Neuron (in vitro differentiated cells): ENCODE measurements around the gene ME2.
"Not testable (repeated sequence)": the region's sequence is repeated elsewhere in the genome, so short reads cannot be mapped to it uniquely, and the experiment has no call there.

Experiments used
- H2AFZ ChIP-seq: one replicate; pipeline ENCODE4 v1.6.1; 2013; ENCODE audit warnings: low read depth, mild to moderate bottlenecking, inconsistent platforms, low read length, moderate library complexity
- H3K27me3 ChIP-seq: one replicate; pipeline ENCODE4 v1.6.1; 2013; ENCODE audit warnings: low read length; ENCODE audit not compliant: insufficient read depth
- H3K36me3 ChIP-seq: one replicate; pipeline ENCODE4 v1.6.1; 2013; ENCODE audit warnings: low read length; ENCODE audit not compliant: insufficient read depth
- H3K4me1 ChIP-seq: one replicate; pipeline ENCODE4 v1.6.1; 2013; ENCODE audit warnings: low read length; ENCODE audit not compliant: insufficient read depth
- H3K4me3 ChIP-seq: 2 replicates; pipeline ENCODE4 v1.5.1; 2013; ENCODE audit warnings: mild to moderate bottlenecking, low read length, moderate library complexity
- H3K9me3 ChIP-seq: one replicate; pipeline ENCODE4 v1.6.1; 2013; ENCODE audit warnings: low read length

Gene ME2

GRCh38 chr18:50848991-50849390, 29.9 kb upstream of the ME2 start:
- no peaks in the 10 kb centered on the region for H3K27me3 ChIP-seq
- H3K4me3 ChIP-seq: no peak overlapping the region
- H2AFZ ChIP-seq: no peak overlapping the region
- no peaks in the 10 kb centered on the region for H3K36me3 ChIP-seq
- H3K9me3 ChIP-seq: no peaks in the 10 kb centered on the region
- H3K4me1 ChIP-seq: peaks cover 3% of the 10 kb centered on the region

DNA sequence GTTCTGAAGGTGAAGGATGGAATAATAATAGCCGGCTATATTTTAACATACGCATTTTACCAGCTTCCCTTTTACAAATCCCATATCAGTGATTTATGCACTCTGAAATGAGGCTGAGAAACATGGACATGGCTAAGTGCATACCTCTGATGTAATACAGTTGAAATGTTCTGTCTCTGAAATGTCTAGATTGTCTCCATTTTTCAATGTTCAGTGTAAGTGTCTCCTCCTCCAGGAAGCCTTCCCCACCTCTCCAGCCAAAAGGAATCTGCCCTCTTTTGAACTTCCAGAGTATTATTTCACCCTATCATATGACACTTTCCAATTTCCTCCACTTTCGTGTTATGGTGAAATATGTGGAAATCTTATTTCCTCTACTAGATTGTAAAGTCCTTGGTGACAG, 29.5 kb upstream of the ME2 start:
- no peak overlapping the region for H3K4me3 ChIP-seq

DNA sequence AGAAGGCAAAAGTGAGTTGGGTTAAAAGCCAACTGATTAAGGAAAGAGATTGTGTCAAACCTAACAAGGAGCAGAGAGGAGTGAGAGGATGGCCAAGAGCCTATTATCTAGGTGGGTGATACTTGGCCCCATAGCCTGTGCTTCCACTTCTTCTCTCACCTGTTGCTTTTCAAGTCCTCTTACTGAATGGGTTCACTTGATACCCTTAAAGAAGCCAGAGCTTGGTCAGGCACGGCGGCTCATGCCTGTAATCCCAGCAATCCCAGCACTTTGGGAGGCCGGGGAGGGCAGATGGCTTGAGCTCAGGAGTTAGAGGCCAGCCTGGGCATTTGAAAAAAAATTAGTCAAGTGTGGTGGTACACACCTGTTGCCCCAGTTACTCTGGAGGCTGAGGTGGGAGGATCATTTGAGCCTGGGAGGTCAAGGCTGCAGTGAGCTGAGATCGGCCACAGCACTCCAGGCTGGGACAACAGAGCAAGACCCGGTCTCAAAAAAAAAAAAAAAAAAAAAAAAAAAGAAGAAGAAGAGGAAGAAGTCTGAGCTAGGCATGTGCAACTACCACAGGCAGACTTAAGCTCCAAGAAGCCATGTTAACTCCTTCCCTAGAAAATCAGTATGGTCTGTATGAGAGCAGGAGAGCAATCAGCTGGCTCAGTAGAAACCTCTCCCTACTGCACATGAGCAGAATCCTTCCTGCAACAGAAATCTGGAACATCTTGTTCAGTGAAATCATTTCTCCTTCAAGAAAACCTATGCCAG, 28.4 kb upstream of the ME2 start:
- H3K36me3 ChIP-seq: no peaks in the 10 kb centered on the region
- H2AFZ ChIP-seq: no peak overlapping the region
- H3K4me3 ChIP-seq: no peak overlapping the region
- H3K27me3 ChIP-seq: no peaks in the 10 kb centered on the region
- H3K9me3 ChIP-seq: no peaks in the 10 kb centered on the region
- peaks cover 12% of the 10 kb centered on the region for H3K4me1 ChIP-seq

More for the DNA sequence above, 29.5 kb upstream of the ME2 start:
- Histone ChIP-seq H3K27me3 (no peaks in the 10 kb centered on the region), H3K4me1 (peaks cover 8% of the 10 kb centered on the region), H2AFZ (no peak overlapping the region), H3K9me3 (no peaks in the 10 kb centered on the region), H3K36me3 (no peaks in the 10 kb centered on the region)

DNA sequence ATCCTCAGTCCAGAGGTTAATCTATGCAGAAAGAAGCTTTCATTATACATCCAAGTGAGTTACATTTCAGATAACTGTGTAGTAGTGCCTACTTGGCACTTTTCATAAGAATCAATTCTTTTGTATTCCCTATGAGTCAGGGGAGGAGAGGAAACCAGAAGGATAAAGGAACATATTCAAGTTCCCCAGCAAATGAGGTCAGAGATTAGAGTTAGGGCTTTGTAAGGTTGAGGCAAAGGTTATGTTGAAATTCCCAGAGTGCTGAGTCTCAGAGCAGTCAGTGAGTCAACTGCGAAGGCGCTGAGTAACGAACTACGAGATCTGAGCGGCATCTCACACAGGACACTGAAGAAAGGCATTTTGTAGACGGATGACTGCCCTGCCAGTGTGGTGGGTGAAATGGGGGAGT, 25.1 kb upstream of the ME2 start:
- Histone ChIP-seq H3K9me3 (no peaks in the 10 kb centered on the region), H3K4me1 (peaks cover 12% of the 10 kb centered on the region), H3K36me3 (no peaks in the 10 kb centered on the region), H2AFZ (peak overlapping the region; percentile 48), H3K27me3 (no peaks in the 10 kb centered on the region), H3K4me3 (no peak overlapping the region)

GRCh38 chr18:50855976-50856757, 22.8 kb upstream of the ME2 start:
- H3K4me3 ChIP-seq: no peak overlapping the region
- H2AFZ ChIP-seq: no peak overlapping the region
- H3K9me3 ChIP-seq: no peaks in the 10 kb centered on the region
- H3K4me1 ChIP-seq: peaks cover 12% of the 10 kb centered on the region
- no peaks in the 10 kb centered on the region for H3K36me3 ChIP-seq
- no peaks in the 10 kb centered on the region for H3K27me3 ChIP-seq

DNA sequence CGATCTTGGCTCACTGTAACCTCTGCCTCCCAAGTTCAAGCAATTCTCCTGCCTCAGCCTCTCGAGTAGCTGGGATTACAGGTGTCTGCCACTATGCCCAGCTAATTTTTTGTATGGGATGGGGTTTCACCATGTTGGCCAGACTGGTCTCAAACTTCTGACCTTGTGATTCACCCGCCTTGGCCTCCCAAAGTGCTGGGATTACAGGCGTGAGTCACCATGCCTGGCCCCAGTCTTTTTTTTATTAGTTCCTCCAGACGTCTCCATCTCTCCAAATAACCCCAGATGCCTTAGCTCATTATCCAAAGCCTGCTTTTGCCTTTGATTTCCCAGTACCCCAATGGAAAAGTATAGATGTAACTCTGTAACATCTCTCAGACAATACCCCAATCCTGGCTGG, 21.8 kb upstream of the ME2 start:
- not testable (repeated sequence) for H3K36me3 ChIP-seq, H3K9me3 ChIP-seq, H2AFZ ChIP-seq, H3K27me3 ChIP-seq, H3K4me3 ChIP-seq
- H3K4me1 ChIP-seq: peaks cover 12% of the 10 kb centered on the region

DNA sequence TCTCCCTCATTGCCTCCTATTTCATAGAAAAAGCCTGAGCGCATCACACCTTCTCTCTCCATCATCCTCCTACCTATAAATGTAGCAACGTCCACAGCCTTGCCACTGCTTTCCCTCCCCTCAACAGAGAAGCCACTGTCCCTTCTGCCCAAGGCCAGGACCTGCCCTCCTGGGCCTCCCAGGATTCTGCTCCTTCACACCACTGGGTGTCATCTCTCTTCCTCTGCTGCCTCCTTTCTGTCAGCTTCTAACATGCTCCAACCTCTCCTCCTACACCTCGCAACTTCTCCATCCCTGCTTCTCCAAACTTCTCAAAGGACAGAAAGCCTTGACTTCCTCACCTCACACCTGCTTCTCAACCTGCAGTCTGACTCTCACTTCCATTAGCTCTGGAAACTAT, 21.2 kb upstream of the ME2 start:
- Histone ChIP-seq H3K36me3 (no peaks in the 10 kb centered on the region), H3K4me3 (no peak overlapping the region), H3K27me3 (no peaks in the 10 kb centered on the region), H3K4me1 (peaks cover 12% of the 10 kb centered on the region), H3K9me3 (no peaks in the 10 kb centered on the region), H2AFZ (no peak overlapping the region)

DNA sequence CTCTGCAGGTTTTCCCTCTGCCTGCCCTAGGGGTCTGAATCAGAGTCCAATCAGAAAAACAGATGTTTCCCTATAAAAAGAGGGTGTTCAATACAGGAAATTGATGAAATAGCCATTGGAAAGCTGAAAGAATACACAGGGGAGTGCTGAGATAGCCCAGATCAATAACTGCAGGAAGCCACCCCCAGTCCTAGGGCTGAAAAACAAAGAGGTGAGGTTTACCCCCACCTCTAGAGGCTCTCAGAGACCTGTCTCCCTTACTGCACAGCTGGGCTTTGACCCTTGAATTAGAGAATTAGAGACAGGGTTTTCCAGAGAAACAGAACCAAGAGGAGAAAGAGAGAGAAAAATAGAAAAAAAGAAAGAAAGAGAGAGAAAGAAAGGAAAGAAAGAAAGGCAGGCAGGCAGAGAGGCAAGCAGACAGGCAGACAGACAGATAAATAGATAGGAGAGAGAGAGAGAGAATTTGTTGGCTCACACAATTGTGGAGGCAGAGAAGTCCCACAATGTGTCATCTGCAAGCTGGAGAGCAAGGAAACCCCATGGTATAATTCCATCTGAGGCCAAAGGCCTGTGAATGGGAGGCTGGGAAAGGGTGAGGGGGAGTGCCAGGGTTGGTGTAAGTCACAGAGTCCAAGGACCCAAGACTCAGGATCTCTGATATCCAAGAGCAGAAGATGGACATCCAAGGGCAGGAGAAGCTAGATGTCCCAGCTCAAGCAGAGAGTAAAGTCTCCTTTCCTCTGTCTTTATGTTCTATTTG, 18.9 kb upstream of the ME2 start:
- no peaks in the 10 kb centered on the region for H3K36me3 ChIP-seq
- no peaks in the 10 kb centered on the region for H3K9me3 ChIP-seq
- no peaks in the 10 kb centered on the region for H3K27me3 ChIP-seq
- H3K4me1 ChIP-seq: no peaks in the 10 kb centered on the region
- H3K4me3 ChIP-seq: no peak overlapping the region
- no peak overlapping the region for H2AFZ ChIP-seq

GRCh38 chr18:50861617-50862016, 17.3 kb upstream of the ME2 start:
- no peaks in the 10 kb centered on the region for H3K4me1 ChIP-seq
- no peaks in the 10 kb centered on the region for H3K9me3 ChIP-seq
- no peaks in the 10 kb centered on the region for H3K27me3 ChIP-seq
- no peak overlapping the region for H2AFZ ChIP-seq
- no peaks in the 10 kb centered on the region for H3K36me3 ChIP-seq
- H3K4me3 ChIP-seq: no peak overlapping the region

- H2AFZ ChIP-seq: no peak overlapping the region
- no peak overlapping the region for H3K4me3 ChIP-seq
- H3K9me3 ChIP-seq: no peaks in the 10 kb centered on the region
- no peaks in the 10 kb centered on the region for H3K36me3 ChIP-seq
- no peaks in the 10 kb centered on the region for H3K27me3 ChIP-seq
- no peaks in the 10 kb centered on the region for H3K4me1 ChIP-seq
Observed at GRCh38 chr18:50862401-50862800, 16.5 kb upstream of the ME2 start.

GRCh38 chr18:50863840-50864375, 15.0 kb upstream of the ME2 start:
- no peak overlapping the region for H3K4me3 ChIP-seq
- H3K36me3 ChIP-seq: no peaks in the 10 kb centered on the region
- H3K4me1 ChIP-seq: no peaks in the 10 kb centered on the region
- no peak overlapping the region for H2AFZ ChIP-seq
- H3K9me3 ChIP-seq: no peaks in the 10 kb centered on the region
- H3K27me3 ChIP-seq: no peaks in the 10 kb centered on the region

- Histone ChIP-seq H2AFZ (no peak overlapping the region), H3K4me1 (no peaks in the 10 kb centered on the region), H3K4me3 (no peak overlapping the region), H3K36me3 (no peaks in the 10 kb centered on the region), H3K27me3 (no peaks in the 10 kb centered on the region), H3K9me3 (no peaks in the 10 kb centered on the region)
Observed at GRCh38 chr18:50866765-50867164, 12.2 kb upstream of the ME2 start.

DNA sequence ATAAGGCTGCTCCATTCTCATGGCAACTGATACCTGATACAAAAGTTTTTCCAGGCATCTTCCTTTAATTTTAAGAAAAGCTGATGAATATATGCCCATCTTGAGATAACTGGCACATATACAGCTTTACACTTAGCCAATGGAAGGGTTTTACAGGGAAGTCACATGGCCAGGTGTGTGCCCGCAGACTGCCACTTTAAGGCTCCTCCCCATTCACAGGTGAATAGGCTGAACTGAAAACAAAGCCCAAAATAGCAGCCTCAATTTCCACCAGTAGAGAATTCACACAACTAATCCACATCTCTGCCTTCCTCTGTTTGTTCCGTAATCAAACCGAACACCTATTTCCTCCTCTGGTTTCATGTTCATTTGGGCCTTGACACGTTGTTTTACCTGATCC, 9.8 kb upstream of the ME2 start:
- no peak overlapping the region for H3K4me3 ChIP-seq
- H3K4me1 ChIP-seq: no peaks in the 10 kb centered on the region
- no peak overlapping the region for H2AFZ ChIP-seq
- H3K9me3 ChIP-seq: no peaks in the 10 kb centered on the region
- no peaks in the 10 kb centered on the region for H3K36me3 ChIP-seq
- no peaks in the 10 kb centered on the region for H3K27me3 ChIP-seq
